ENCODE data around the gene ASB1.

The ASB1 gene

GRCh38 chr2:238446371-238446770 is 19.6 kb downstream of the ASB1 start:
- no peak for DNase-seq

- no peak for DNase-seq
Observed at GRCh38 chr2:238448031-238448955, 21.6 kb downstream of the ASB1 start.

- DNase-seq = no peak
Observed at GRCh38 chr2:238449241-238449640, 22.5 kb downstream of the ASB1 start.

GRCh38 chr2:238449909-238450417 is 23.2 kb downstream of the ASB1 start:
- DNase-seq = peak; percentile 31

GRCh38 chr2:238450440-238450861 is 23.7 kb downstream of the ASB1 start:
- no peak for DNase-seq

- DNase-seq = no peak
Observed at GRCh38 chr2:238453842-238454241, 27.1 kb downstream of the ASB1 start.

GRCh38 chr2:238456449-238456848 is 29.7 kb downstream of the ASB1 start:
- DNase-seq = no peak

- peak; percentile 61 for DNase-seq
Observed at GRCh38 chr2:238456970-238457926, 30.5 kb downstream of the ASB1 start.

GRCh38 chr2:238457927-238458324 is 31.2 kb downstream of the ASB1 start:
- no peak for DNase-seq

- no peak for DNase-seq
Observed at GRCh38 chr2:238458651-238459050, 31.9 kb downstream of the ASB1 start.

GRCh38 chr2:238459081-238459629 is 32.4 kb downstream of the ASB1 start:
- DNase-seq = peak; percentile 75

GRCh38 chr2:238461051-238461450 is 34.3 kb downstream of the ASB1 start:
- no peak for DNase-seq

GRCh38 chr2:238461491-238461890 is 34.8 kb downstream of the ASB1 start:
- no peak for DNase-seq

GRCh38 chr2:238461916-238462315 is 35.2 kb downstream of the ASB1 start:
- DNase-seq = no peak

GRCh38 chr2:238462782-238463396 is 36.2 kb downstream of the ASB1 start:
- DNase-seq = peak; percentile 62

GRCh38 chr2:238464389-238464788 is 37.7 kb downstream of the ASB1 start:
- no peak for DNase-seq

- DNase-seq = no peak
Observed at GRCh38 chr2:238465487-238466242, 38.9 kb downstream of the ASB1 start.

GRCh38 chr2:238466243-238466756 is 39.6 kb downstream of the ASB1 start:
- DNase-seq = no peak

GRCh38 chr2:238467062-238467461 is 40.3 kb downstream of the ASB1 start:
- DNase-seq = no peak

GRCh38 chr2:238467792-238468191 is 41.1 kb downstream of the ASB1 start:
- peak; percentile 18 for DNase-seq

GRCh38 chr2:238469155-238469554 is 42.4 kb downstream of the ASB1 start:
- no peak for DNase-seq
